Activated T-cell treated with anti-CD3 and anti-CD28 coated beads for 24 hours (primary cell): ENCODE data around the gene TGFB1I1.

Experiments used
- DNase-seq: peaks from one replicate; pipeline ENCODE4 v3.0.0-alpha.2; 2020; ENCODE audit warnings: low read depth

The TGFB1I1 gene

DNA sequence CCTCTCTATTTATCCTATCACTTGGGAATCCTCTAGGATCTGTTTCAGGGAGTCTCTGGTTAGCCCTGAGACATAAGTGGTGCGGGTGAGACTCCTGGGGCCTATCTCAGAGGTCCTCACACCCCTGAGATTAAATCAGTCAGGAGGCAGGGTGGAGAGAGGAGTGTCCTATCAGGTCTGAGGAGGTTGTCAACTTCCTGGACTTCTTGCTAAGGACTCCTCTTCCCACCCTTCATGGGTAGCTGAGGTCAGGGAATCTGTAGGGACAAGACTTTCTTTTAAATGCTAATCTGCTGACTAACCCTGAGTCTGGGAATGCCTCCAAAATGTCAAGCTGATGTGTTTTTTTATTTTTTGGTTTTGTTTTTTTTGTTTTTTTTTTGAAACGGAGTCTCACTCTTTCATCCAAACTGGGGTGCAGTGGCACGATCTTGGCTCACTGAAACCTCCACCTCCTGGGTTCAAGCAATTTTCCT, 19.3 kb upstream of the TGFB1I1 start:
- DNase-seq, result no peak

DNA sequence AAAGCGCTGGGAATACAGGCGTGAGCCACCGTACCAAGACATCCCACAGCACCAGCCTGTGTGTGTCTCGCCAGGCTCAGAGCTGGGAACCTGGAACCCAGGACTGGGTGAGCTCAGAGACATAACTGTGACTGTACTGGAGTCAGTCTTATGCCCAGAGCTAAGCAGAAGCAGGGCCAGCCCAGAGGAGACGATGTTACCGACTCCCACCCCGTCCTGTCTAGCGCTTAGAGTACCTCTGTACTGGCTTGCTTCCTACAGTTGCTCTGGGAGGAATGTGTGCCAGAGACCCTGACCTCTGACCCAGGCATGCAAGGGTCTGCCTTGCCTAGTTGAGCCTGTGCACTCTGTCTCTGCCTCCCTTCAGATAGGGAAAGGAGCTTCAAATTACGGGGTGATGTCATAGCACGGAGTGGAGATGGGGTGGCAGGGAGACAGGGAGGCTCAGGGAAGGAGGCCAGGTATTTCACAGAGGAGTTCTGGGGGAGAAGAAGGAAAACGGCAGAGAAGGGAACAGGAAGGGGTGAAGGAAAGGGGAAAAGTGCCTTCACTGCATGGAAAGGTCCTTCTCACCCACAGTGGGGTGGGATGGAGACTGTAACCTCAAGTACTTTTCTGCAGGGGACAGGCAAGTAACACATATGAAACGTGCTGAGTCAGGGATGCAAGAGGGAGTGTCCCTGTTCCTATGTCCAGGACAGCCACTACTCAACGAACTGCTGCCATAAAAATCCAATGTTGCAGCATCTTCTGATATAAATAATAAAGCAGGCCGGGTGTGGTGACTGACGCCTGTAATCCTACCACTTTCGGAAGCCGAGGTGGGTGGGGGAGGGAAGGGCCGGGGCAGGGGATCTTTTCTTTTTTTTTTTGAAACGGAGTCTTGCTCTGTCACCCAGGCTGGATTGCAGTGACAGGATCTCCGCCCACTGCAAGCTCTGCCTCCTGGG, 18.4 kb upstream of the TGFB1I1 start:
- DNase-seq, result no peak

DNA sequence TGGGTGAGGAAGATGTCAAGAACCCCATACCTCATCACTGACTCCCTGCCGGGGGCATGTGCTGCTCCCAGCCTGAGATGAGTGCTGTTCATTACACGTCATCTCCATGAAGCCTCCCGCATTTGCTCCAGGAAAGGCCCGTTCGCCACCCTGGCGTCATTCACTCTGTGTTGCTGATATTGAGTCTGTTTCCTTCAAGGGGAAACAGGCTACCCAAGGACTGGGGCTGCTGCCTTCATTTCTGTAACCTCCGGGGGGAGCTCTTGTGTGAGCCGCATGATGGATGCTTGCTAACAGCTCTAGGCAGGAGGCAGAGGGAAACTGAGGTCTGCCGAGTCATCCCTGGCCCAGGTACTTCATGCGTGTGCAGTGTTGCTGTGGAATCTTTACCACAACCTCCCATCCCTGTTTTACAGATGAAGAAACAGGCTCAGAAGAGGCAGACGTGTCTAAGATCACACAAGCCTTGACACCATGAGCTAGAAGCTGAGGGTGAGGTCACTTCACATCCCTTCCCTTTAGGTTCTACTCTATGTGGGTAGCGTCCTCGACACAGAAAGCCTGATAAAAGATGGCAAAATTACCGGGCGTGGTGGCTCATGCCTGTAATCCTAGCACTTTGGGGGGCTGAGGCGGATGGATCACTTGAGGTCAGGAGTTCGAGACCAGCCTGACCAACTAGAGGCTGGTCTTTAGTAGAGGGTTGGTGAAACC, 16.2 kb upstream of the TGFB1I1 start:
- DNase-seq, result no peak

DNA sequence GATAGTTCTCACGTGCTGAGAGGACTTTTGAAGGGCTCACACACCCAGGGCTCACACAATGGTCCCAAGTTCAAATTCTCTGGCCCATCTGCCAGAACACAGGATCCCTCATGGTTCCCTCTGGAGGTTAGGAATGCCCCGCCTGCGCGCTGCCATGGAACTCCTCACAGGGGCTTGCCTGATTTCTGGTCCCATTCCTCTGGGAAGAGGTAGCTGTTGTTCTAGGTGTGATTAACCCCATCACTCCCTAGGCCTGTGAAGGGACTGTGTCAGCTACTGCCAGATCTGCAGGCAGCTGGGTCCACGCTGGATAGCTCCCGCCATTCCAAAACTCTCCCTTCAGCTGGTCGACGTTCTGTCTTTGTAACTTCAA, 15.0 kb upstream of the TGFB1I1 start:
- no peak for DNase-seq

DNA sequence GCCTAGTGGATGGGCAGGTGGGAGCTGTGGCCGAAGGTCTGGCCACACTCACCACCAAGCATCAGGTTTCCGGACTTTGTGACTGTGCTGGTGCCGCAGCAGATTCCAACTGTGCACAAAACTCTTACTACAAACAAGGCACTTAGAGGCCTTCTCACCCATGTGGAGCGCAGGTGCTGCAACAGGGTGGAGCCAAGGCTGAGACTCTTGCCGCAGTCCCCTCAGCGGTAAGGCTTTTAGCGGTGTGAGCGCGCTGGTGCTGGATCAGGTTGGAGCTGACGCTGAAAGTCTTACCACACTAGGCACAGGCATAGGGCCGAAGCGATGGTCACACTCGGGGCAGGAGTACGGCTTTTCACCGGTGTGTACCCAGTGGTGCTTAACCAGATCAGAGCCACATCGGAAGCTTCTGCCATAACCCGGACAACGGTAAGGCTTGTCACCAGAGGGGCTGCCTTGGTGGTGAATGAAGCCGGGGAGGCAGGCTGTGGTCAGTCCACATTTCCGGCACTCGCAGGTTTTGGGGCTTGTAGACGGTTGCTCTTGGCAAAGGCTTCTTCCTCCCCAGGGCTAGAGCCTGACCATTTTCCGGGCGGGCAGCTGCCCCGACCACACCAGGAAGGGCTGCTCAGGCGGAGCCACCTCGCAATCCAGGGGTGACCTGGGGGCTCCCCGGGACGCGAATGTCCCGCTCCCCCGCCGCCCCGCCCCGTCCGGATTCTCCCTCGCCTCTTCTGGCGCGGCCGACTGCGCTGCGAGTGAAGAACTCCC, 13.7 kb upstream of the TGFB1I1 start:
- peak; percentile 30 for DNase-seq

DNA sequence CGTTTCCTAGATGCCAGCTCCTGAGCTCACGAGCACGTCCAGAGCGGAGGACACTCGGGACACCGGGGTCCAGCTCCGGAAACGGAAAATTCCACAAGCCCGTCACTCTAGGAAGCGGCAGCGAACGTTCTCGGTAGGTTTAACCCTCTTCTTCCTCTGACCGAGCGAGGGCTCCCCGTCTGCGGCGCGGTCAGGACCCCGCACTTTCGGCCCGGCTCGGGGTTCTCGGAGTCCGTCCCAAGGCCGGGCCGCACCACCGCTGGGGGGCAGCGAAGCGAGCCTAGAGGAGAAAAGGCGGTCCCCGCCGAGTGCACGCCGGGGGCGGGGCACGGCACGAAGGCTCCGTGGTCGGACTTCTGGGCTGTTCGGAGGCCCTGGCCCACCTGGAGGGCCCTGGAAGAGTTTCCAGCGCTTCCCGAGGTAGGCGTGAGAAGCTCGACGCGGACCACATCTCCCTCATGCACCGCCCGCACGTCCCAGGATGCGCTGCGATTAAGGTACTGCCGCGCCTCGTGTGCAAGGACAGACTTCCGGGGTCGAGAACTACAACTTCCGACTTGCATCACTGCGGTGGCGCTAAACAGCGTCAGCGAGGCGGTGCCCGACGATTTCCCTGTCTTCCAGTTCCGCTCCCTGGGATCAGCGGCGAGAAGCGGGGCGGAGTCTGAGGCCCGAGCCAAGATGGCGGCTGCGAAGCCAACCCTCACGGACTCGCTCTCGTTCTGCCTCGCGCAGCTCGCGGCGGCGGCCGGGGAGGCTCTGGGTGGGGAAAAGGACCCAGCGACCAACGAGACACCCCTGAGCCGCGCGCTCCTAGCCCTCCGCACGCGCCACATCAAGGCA, 12.9 kb upstream of the TGFB1I1 start, which contains the start of gene ARMC5:
Gene ARMC5 (plus strand): TSS at position 658 of the 843 bp plus-strand sequence. CDS start 24 bp downstream, at position 682.
- peak; percentile 94 for DNase-seq

DNA sequence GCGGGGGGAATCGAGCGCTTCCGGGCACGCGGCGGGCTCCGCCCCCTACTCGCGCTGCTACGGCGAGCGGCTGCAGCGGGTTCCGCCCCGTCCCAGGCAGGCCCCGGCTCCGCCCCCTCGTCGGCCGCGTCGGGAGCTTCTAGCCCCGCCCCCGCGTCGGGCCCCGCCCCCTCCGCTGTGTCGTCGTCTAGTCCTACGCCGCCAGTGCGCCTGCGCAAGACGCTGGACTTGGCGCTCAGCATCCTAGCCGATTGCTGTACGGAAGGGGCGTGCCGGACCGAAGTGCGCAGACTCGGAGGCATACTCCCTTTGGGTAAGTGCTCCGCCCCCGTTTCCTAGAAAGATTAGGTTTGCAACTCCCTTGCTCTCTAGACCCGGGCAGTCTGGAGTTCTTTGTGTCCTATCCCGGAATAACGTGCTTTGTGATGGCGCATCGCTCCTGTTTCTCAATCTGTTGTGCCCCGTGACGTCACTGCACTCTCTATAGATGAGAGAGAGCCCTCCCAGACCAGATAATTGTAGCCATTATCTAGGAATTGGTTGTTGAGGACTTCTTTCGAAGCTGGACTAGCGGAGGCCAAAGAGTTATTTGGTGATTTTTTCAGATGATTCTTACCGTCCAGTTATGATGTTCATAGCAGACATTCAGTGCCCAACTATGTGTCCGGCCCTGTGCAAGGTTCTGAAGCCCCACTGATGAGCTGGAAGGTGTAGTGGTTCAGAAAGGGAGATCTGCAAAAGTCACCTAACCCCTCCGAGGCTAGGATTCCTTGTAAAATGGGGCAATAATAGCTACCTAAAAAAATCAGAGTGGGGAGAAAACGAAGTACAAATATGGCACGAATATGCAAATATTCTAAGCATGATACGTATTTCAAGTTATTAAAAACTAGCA, 12.0 kb upstream of the TGFB1I1 start:
- peak; percentile 100 for DNase-seq

DNA sequence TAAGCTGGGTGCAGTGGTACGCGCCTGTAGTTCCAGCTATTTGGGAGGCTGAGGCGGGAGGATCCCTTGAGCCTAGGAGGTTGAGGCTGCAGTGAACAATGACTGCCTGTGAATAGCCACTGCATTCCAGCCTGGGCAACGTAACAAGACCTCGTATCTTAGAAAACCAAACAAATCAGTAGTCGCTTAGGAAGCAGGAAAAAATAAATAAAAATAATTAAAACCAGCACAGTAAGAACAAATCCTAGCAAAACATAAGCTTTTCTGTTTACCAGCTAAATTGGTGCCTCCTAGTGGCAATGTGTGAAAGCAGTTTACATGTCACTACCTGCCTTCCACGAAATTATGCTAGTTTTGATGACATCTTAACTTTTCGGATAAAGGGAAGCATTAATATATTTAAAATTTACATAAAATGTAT, 11.4 kb upstream of the TGFB1I1 start:
- no peak for DNase-seq

DNA sequence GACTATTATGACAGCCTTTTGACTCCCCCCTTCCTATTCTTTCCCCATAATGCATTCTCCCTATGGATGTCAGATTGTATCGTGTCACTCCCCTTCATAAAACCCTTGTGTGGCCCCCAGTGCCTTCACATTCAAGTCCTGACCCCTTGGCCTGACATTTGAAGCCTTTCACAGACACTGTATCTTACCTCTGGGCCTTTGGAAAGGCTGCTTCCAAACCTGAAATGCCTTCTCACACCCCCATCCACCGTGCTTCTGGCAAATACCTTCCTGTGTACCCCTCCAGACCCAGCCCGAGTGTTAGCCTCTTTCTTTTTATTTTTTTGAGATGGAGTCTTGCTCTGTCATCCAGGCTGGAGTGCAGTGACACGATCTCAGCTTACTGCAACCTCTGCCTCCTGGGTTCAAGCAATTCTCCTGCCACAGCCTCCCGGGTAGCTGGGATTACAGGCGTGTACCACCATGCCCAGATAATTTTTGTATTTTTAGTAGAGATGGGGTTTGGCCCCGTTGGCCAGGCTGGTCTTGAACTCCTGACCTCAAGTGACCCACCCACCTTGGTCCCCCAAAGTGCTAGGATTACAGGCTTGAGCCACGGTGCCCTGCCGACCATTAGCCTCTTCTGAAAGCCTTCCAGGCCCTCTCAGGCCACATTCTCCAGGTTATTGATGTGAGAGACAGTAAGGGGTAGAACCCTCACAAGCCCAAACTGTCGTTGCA, 10.6 kb upstream of the TGFB1I1 start:
- no peak for DNase-seq

DNA sequence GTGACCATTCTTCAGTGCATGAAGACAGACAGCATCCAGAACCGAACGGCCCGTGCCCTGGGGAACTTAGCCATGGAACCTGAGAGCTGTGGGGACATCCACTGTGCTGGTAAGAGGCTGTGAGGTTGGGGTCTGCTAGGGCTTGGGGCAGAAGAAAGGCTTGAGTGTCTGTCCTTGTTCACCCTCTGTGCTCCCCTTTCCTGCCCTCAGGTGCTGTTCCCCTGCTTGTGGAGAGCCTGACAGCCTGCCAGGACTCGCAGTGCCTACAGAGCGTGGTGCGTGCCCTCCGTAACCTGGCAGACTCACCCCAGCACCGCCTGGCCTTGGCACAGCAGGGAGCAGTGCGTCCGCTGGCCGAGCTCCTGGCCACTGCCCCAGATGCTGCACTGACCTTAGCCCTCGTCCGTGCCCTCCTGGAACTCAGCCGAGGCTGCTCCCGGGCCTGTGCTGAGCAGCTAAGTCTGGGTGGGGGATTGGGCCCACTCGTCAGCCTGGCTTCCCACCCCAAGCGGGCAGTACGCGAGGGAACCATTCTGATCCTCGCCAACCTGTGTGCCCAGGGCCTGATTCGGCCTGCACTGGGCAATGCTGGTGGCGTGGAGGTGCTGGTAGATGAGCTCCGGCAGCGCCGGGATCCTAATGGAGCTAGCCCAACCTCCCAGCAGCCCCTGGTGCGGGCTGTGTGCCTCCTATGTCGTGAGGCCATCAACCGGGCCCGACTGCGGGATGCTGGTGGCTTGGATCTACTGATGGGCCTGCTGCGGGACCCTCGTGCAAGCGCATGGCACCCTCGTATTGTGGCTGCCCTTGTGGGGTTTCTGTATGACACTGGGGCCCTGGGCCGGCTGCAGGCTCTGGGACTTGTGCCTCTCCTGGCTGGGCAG, 9.8 kb upstream of the TGFB1I1 start:
- DNase-seq, result no peak

DNA sequence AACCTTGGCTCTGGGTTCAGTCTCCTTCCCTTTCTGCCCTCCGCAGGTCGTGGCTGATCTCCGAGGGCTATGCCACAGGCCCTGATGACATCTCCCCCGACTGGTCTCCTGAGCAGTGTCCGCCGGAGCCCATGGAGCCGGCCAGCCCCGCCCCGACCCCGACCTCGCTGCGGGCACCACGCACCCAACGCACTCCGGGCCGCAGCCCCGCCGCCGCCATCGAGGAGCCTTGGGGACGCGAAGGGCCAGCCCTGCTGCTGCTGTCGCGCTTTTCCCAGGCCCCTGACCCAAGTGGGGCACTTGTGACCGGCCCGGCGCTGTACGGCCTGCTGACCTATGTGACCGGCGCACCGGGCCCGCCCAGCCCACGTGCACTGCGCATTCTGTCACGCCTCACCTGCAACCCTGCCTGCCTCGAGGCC, 7.6 kb upstream of the TGFB1I1 start:
- DNase-seq, result no peak

DNA sequence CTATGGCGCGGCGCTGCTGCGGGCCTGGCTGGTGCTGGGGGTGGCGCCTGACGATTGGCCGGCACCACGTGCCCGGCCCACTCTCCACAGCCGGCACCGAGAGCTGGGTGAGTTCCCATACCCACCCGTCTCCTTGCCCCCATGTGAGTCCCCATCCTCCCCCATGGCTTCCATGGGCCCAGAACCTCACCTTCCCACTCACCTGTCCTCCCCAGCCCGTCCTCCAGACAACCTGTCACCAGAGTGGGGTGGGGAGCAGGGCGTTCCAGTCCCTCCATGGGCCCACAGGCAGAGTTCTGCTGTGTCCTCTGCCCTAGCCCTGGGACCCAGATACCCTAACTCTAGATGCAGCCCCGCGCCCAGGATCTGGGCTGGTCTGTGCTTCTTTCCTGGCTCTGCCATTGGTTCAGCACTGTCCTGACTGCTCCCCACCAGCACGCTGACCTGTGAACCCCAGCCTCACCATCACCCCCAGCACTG, 7.1 kb upstream of the TGFB1I1 start:
- DNase-seq, result no peak

DNA sequence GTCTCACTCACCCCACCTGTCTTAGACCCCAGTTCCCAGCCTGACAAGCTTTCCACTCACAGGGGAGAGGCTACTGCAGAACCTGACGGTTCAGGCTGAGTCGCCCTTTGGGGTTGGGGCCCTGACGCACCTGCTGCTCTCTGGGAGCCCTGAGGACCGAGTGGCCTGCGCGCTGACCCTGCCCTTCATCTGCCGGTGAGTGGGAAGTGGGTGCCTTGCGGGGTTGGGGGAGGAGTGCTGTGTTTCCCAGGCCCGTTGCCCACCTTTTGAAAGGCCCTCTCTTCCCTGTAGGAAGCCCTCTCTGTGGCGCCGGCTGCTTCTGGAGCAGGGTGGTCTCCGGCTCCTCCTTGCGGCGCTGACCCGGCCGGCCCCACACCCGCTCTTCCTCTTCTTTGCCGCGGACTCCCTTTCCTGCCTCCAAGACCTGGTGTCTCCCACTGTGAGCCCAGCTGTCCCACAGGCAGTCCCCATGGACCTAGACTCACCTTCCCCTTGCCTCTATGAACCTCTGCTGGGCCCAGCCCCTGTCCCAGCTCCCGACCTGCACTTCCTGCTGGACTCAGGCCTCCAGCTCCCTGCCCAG, 6.1 kb upstream of the TGFB1I1 start:
- DNase-seq, result no peak

DNA sequence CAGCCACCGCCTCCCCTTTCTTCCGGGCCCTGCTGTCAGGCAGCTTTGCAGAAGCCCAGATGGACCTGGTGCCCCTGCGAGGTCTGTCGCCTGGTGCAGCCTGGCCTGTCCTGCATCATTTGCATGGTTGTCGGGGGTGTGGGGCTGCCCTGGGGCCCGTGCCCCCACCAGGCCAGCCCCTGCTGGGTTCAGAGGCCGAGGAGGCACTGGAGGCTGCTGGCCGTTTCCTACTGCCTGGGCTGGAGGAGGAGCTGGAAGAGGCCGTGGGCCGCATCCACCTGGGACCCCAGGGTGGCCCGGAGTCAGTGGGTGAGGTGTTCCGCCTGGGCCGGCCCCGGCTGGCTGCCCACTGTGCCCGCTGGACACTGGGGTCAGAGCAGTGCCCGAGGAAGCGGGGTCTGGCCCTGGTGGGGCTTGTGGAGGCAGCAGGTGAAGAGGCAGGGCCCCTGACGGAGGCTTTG, 5.5 kb upstream of the TGFB1I1 start:
- DNase-seq, result no peak

DNA sequence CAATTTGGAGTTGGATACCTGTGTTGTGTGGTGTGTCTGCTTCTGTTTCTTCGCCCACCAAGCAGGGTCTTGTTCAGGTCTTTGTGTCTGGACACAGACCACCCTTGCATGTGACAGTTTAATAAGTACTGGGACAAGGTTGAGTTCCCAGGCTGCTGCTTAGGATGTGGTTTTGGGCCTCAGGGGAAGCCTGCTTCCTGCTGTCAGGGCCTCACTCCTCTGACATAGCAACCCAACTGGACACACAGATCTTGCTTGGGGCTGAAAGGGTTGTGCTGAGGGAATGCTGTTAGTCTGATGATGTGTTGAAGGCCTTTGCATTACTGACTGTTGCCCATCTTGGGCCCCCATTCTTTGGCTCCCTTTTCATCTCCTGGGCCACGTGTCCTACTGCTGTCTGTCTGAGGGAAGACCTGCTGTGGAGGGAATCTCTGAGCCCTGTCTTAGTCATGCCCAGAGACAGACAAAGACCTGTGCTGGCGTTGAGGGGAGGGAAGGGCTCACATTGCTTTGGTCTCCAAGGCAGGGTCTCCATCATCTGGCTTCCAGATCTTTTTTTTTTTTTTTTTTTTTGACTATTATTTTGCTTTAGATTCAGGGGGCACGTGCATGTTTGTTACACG, 4.7 kb upstream of the TGFB1I1 start:
- DNase-seq, result no peak

DNA sequence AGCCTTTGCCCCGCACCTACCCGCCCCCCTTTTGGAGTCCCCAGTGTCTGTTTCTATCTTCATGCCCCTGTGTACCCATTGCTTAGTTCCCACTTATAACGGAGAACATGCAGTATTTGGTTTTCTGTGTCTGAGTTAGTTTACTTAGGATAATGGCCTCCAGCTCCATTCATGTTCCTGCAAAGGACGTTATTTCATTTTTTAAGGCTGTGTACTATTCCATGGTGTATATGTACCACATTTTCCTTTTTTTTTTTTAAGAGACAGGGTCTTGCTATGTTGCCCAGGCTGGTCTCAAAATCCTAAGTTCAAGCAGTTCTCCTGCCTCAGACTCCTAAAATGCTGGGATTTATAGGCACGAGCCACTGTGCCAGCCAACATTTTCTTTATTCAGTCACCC, 4.1 kb upstream of the TGFB1I1 start:
- DNase-seq, result no peak

DNA sequence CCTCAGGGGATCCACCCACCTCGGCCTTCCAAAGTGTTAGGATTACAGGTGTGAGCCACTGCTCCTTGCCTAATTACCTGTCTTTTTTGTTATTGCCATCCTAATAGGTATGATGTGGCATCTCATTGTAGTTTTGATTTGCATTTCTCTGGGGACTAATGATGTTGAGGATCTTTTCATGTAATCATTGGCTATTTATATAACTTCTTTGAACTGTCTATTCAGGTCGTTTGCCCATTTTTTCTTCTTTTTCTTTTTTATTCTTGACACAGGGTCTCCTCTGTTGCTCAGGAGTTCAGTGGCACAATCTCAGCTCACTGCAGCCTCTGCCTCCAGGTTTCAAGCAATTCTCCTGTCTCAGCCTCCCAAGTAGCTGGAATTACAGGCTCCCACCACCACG, 1.3 kb upstream of the TGFB1I1 start:
- DNase-seq, result no peak
